KBM-7 (cell line): ENCODE results near the gene NCAPD2.
"Not testable (repeated sequence)": the region's sequence is repeated elsewhere in the genome, so short reads cannot be mapped to it uniquely, and the experiment has no call there.

ENCODE experiments used
- DNase-seq: peaks from one replicate; pipeline ENCODE4 v3.0.0-alpha.2; 2015
- in situ Hi-C: fragments of 300-500 bp; cut with MboI; formaldehyde crosslinking; loops from 2 replicates; pipeline ENCODE4 v1.14.3; 2020; ENCODE audit warnings: low sequenced_read_pairs, low pct_unique_long_range_greater_than_20kb, mixed read lengths

Gene NCAPD2

DNA sequence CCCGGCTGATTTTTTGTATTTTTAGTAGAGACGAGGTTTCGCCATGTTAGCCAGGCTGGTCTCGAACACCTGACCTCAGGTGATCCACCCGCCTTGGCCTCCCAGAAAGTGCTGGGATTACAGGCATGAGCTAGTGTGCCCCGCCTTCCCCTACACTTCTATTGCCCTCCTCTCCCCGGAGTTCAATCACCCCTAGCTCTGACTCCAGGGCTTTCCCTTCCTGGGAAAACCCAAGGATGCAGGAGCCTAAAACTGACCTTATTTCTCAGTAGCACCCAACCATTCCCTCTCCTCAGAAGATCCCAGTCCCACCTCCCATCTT, 62.6 kb downstream of the NCAPD2 start:
- in situ Hi-C loops = not testable (repeated sequence)

DNA sequence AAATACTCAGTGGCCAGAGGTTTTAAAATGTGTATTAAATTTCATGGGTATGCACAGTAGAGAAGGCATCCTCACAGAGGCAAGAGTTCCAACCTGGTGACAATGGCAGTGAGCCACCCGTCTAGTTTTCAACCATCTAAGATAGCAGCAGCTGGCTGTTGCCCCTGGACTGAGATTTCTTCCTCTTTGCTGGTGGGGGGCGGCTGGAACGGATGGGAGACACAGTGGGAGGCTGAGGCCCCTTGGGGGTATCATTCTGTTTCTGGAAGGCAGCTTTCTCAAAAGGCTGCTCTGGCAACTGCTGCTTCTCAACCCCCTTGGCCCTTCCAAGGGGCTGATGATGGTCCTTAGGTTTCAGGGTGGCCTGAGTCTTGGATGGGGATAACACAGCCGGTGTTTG, 63.0 kb downstream of the NCAPD2 start:
- DNase-seq = no peak
- in situ Hi-C loops = no loop called here

More for the DNA sequence above, 62.6 kb downstream of the NCAPD2 start:
- not testable (repeated sequence) for DNase-seq

DNA sequence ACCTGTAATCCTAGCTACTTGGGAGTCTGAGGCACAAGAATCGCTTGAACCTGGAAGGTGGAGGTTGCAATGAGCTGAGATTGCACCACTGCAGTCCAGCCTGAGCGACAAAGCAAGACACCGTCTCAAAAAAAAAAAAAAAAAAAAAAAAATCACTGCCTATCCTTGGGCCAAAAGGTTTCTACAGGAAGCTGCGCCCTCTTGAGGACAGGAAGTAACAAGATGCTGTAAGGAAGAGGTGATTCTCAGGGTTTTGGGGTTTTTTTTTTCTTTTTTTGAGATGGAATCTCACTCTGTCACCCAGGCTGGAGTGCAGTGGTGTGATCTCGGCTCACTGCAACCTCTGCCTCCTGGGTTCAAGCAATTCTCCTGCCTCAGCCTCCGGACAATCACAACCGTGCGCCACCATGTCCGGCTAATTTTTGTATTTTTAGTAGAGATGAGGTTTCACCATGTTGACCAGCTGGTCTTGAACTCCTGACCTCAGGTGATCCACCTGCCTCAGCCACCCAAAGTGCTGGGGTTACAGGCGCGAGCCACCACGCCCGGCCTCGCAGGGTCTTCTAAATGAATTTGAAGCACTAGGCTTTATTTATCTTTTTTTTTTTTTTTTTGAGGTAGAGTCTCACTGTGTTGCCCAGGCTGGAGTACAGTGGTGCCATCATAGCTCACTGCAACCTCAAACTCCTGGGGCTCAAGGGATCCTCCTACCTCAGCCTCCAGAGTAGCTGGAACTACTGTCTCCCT, 64.3 kb downstream of the NCAPD2 start:
- DNase-seq = peak; percentile 58
- in situ Hi-C loops = not testable (repeated sequence)

DNA sequence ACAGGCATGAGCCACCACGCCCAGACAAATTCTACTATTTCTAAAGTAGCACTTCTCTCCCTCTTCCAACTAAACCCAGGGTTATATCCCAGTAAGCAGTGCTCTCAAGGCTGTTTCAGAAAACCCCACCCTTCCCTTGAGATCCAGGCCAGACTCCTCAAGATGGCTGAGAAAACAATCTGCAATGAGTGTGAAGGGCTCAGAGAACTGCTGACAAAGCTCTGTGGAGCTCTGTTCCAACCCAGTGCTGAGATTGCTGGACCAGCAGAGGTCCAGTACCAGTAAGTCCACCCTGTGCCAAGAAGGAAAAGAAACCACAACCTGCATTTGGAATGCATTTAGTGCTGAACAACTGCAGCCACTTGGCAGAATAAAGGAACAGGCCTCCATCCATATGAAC, 65.6 kb downstream of the NCAPD2 start:
- in situ Hi-C loops = no loop called here
- no peak for DNase-seq

DNA sequence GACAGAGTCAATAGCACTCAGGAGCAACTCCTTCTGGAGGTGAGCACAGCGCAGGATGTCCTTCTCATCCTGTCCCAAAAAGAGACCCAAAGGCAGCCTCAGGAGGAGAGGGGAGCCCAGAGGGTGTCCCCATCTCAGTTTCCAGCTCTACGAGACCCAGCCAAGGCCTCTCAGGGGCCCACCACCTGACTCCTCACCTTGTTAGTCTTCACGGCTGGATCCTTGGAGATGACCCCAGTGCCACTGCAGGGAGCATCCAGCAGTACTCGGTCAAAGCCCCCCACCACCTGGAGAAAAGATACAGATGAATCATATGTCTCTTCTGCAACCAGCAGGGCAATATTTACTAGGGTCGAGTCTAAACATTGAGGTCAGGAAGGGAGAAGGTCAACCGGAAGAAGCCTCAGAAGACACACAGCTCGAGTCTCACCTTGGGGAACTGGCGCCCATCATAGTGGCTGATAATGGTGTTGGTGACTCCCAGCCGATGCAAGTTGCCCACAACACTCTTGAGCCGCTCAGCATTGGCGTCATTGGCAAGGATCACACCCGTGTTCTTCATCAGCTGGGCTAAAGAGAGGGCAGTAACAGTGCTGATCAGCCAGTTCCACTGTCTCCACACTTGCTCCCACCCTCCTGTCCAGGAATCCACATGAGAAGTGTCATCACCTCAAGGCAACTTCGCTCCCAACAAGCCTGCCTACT, 66.8 kb downstream of the NCAPD2 start:
- no peak for DNase-seq
- in situ Hi-C loops = no loop called here

DNA sequence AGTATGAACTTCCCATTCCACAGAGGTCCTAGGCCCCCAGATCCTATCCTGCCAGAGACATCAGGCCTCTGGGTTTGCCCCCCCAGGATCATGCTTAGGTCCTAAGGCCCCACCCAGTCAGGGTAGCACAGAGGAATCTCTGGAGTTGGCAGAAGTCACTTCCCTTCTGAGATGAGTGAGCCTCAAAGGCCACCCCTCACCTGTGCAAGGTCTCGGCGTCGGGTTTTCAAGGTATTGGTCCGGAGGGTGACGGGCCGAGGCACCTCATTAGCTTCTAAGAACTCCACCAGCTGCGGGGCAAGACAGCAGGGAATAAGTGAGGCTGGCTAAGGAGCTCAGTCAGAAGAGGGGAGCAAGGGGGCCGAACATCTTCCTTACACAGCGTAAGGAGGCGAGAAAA, 69.0 kb downstream of the NCAPD2 start:
- in situ Hi-C loops = no loop called here
- no peak for DNase-seq

DNA sequence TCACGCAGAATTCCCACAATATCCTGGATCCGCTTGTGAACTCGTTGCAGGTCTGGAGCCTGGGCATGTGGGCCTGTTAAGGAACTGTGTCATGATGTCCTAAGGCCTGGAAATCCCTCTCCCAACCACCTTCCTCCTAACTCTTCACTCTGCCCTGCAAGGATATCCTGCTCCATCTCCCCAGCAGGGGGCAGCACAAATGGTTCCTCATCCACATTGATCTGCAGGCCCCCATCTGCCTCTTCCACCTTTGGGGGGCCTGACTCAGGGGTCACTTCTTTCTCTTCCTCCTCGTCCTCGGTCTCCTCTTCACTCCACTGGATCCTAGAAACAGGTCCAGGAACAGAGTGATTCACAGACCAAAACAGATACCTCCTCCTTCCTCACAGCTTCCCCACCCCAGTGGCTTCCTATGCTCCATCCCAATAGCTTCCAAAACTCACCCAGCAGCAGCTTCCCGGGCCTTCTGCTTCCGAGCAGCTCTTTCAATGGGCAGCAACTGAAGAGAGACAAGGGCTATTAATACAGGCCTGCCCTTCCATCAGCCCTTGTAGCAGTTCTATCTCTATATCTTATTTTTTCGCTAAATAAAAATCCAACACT, 69.6 kb downstream of the NCAPD2 start:
- in situ Hi-C loops = no loop called here
- DNase-seq = peak; percentile 69

DNA sequence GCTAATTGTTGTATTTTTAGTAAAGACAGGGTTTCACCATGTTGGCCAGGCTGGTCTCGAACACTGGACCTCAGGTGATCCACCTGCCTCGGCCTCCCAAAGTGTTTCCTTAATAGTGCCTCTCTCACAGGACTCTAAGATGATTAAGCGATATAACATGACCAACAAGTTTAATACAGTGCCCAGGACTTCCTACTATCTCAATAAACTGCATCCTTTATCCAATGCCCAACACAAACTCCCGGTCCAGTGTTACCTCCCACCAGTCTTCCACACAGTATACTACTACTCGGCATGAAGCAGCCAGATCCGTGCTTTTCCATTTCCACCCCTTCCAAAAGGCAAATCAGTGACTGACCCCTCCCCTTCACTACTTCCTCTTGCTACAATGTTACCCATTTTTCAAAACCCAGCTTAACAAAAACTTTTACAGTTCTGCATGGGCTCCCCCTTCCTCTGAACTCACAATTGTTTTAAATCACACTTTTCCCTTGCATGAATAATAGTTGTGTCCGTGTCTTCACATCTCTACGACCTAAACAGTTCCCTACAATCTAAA, 73.3 kb downstream of the NCAPD2 start:
- peak; percentile 46 for DNase-seq
- in situ Hi-C loops = no loop called here

DNA sequence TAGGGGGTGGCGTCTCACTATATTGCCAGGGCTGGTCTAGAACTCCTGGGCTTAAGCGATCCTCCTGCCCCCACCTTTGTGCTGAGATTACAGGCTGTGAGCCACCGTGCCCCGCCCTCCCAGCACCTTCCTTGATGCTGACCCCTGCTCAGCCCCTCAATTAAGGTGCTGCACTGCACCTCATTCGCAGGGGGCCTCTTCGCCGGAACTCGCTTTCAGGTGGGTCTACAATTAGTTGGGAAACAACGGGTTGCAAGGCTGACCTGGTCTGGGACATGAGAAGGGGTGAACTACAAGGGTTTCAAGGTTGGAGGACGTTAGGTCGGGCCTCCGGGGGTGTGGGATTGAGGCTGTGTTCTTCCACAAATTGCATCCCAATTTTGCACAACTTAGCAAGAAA, 75.4 kb downstream of the NCAPD2 start:
- DNase-seq = no peak
- in situ Hi-C loops = no loop called here

DNA sequence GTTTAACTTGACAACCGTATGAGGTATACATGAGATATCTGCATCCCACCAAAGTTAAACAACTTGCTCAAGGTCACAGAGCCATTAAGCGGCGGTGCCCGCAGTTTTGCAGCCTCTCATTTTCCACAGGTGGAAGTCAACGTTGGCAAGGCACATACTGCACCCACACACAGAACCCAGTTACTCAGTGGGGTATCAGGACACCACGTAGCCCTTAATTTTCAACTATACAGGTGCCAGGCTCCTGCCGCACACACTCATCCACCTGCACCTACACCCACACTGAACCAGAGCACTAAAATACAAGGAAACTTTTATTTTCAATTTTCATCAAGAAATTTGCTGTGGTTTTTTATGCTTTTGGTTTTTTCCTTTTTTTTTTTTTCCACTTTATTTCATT, 75.9 kb downstream of the NCAPD2 start:
- no peak for DNase-seq
- in situ Hi-C loops = no loop called here

DNA sequence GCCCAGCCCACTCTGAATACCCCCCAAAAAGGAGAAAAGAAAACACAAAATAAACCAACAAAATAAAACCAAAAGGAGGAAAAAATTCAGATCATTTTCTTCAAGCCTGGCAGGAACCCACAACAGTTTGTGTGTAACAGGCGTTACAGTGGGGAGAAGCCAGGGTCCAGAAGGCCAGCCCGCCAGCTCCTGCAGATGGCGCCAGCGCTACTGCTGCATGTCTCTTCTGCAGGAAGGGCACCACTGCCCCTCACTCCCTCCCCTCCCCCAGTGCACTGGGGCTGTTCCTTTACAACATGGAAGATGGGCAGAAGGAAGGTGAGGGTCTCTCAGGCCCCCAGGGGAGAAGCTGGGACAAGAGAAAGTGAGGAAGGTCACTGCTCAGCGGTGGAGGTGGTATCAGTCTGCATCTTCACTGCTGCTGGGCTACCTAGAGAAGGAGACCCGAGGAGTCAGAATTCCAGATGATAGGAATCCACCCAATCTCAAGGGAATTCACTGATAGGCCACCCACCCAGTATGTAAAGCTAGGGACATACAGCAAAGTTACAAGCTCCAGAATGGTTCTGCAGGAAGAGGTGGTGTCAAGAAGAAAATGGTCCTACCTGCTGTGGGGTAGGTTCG, 76.5 kb downstream of the NCAPD2 start:
- peak; percentile 70 for DNase-seq
- in situ Hi-C loops = no loop called here

DNA sequence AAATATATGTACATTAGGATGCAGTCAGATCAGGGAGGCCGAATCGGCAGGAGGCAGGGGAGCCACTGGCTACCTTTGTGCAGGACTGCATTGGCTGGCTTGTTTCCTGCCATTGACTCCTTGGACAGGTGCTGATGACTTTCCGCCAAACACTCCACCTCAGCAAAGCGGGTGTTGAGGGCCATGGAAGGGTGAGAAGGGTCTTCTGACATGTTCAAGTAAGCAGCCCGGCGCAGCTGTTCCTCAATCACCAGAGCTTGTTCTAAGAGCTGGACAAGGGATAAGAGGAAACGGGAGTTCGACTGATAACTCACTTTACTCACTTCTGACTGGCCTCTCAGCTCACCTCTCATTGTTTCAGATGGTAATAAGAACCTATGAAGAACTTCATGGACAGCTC, 79.1 kb downstream of the NCAPD2 start:
- DNase-seq = no peak
- in situ Hi-C loops = no loop called here

DNA sequence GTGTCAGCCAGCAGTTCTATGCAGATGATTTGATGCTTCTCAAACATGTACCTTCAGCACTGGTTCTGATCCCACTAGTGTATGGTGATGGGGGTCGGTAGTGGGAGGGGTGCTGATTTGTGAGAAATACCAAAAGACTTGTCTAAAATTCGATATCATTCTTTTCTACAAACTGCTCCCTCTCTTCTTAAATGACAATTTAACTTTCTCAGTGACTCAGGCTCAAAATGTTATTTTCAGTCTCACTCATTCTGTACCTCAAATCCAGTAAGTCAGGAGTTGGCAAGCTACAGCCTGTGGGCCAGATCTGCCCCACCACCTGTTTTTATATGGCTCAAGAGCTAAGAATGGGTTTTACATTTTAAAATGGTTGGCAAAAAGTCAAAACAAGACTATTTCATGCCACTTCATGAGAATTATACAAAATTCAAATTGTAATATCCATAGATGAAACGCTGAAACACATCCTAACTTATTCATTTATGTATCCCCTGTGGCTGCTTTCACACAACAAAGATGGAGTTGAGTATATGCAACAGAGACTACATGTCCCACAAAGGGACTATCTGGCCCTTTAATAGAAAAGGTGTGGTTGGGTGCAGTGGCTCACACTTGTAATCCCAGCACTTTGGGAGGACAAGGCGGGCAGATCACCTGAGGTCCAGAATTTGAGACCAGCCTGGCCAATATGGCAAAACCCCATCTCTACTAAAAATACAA, 80.8 kb downstream of the NCAPD2 start:
- in situ Hi-C loops = no loop called here
- no peak for DNase-seq

DNA sequence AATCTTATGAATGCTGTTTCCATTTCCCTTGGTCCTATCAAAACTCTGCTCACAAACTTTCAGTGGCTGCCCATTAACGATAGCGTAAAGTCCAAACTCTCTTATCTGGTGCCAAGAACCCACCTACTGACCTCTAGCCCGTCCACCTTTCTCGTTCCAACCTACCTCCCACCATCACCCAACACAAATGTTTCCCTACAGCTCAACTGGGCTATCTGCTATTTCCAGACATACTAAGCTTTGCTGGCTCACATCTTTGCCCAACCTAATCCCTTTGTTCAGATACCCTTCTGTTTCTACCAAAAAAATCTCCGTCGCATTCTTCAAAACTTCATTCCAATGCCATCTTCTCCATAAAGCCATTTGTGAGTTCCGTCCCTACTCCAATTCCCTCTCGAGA, 81.7 kb downstream of the NCAPD2 start:
- in situ Hi-C loops = no loop called here
- no peak for DNase-seq
